SK-N-SH treated with all-trans-retinoic acid at 6 μM for 48 hours (cell line): Measurements from ENCODE around the gene MIOX.

Experiments used
- ATAC-seq: fragments of 200-7000 bp; cut with Tn5 transposase; 3 replicates; pipeline ENCODE4 v1.9.1; 2020; ENCODE audit warnings: mild to moderate bottlenecking, moderate library complexity
- ARNTL ChIP-seq: fragments of 450-650 bp; formaldehyde crosslinking; IDR thresholded peaks from 2 replicates; pipeline ENCODE4 v1.5.0; 2020; ENCODE audit warnings: low read depth, mild to moderate bottlenecking, moderate library complexity, borderline replicate concordance
- BACH2 ChIP-seq: fragments of 250-450 bp; sonication (Bioruptor Pico); IDR thresholded peaks from 2 replicates; pipeline ENCODE4 v1.9.0; 2021; ENCODE audit warnings: mild to moderate bottlenecking, borderline replicate concordance
- CSDC2 ChIP-seq: fragments of 250-450 bp; sonication (Bioruptor Pico); IDR thresholded peaks from 2 replicates; pipeline ENCODE4 v1.5.0; 2020; ENCODE audit warnings: mild to moderate bottlenecking, moderate library complexity
- ESRRG ChIP-seq: fragments of 250-450 bp; sonication (Bioruptor Pico); IDR thresholded peaks from 2 replicates; pipeline ENCODE4 v1.6.1; 2021; ENCODE audit warnings: mild to moderate bottlenecking
- GLIS3 ChIP-seq: fragments of 250-450 bp; sonication (Bioruptor Pico); IDR thresholded peaks from 2 replicates; pipeline ENCODE4 v1.5.0; 2020; ENCODE audit warnings: mild to moderate bottlenecking, moderate library complexity
- ISL1 ChIP-seq: fragments of 250-450 bp; sonication (Bioruptor Pico); IDR thresholded peaks from 2 replicates; pipeline ENCODE4 v2.1.2; 2022; ENCODE audit warnings: mild to moderate bottlenecking, moderate library complexity
- OSR1 ChIP-seq: fragments of 250-450 bp; sonication (Bioruptor Pico); IDR thresholded peaks from 2 replicates; pipeline ENCODE4 v1.8.0; 2022; ENCODE audit warnings: moderate library complexity, mild to moderate bottlenecking, inconsistent platforms
- PPARA ChIP-seq: fragments of 250-450 bp; sonication (Bioruptor Pico); IDR thresholded peaks from 2 replicates; pipeline ENCODE4 v1.5.0; 2020; ENCODE audit warnings: mild to moderate bottlenecking, borderline replicate concordance
- RARB ChIP-seq: fragments of 250-450 bp; sonication (Bioruptor Pico); IDR thresholded peaks from 2 replicates; pipeline ENCODE4 v1.8.0; 2021; ENCODE audit warnings: mild to moderate bottlenecking, moderate library complexity
- SNAI2 ChIP-seq: fragments of 250-450 bp; sonication (Bioruptor Pico); IDR thresholded peaks from 2 replicates; pipeline ENCODE4 v1.5.0; 2020; ENCODE audit warnings: mild to moderate bottlenecking, moderate library complexity
- TCF4 ChIP-seq: fragments of 250-450 bp; sonication (Bioruptor Pico); IDR thresholded peaks from 2 replicates; pipeline ENCODE4 v1.8.0; 2021; ENCODE audit warnings: mild to moderate bottlenecking, moderate library complexity, borderline replicate concordance
- TOX ChIP-seq: fragments of 250-450 bp; sonication (Bioruptor Pico); IDR thresholded peaks from 2 replicates; pipeline ENCODE4 v1.8.0; 2021; ENCODE audit warnings: mild to moderate bottlenecking, moderate library complexity, borderline replicate concordance
- ZFP3 ChIP-seq: fragments of 250-450 bp; sonication (Bioruptor Pico); IDR thresholded peaks from 2 replicates; pipeline ENCODE4 v1.5.0; 2020; ENCODE audit warnings: mild to moderate bottlenecking, moderate library complexity
- ZFP30 ChIP-seq: fragments of 450-650 bp; formaldehyde crosslinking; IDR thresholded peaks from 2 replicates; pipeline ENCODE4 v1.5.0; 2022; ENCODE audit warnings: mild to moderate bottlenecking, moderate library complexity
- ZNF565 ChIP-seq: fragments of 450-650 bp; formaldehyde crosslinking; conservative IDR thresholded peaks from 2 replicates; pipeline ENCODE4 v1.5.0; 2020; ENCODE audit warnings: low read depth, mild to moderate bottlenecking, moderate library complexity
- ZNF8 ChIP-seq: fragments of 450-650 bp; formaldehyde crosslinking; IDR thresholded peaks from 2 replicates; pipeline ENCODE4 v1.5.0; 2020; ENCODE audit warnings: mild to moderate bottlenecking, moderate library complexity
- TF ChIP-seq, protein P1 (sequence below): fragments of 250-450 bp; sonication (Bioruptor Pico); IDR thresholded peaks from 2 replicates; pipeline ENCODE4 v1.5.1; 2020; ENCODE audit warnings: low read depth, mild to moderate bottlenecking, moderate library complexity
- TF ChIP-seq, protein P2 (sequence below): fragments of 250-450 bp; sonication (Bioruptor Pico); IDR thresholded peaks from 2 replicates; pipeline ENCODE4 v1.8.0; 2020; ENCODE audit warnings: mild to moderate bottlenecking, moderate library complexity, borderline replicate concordance
- TF ChIP-seq, protein P3 (sequence below): fragments of 250-450 bp; sonication (Bioruptor Pico); IDR thresholded peaks from 2 replicates; pipeline ENCODE4 v1.8.0; 2021; ENCODE audit warnings: low read depth, mild to moderate bottlenecking, moderate library complexity, borderline replicate concordance
- TF ChIP-seq, protein P4 (sequence below): fragments of 250-450 bp; sonication (Bioruptor Pico); IDR thresholded peaks from 2 replicates; pipeline ENCODE4 v1.5.0; 2020; ENCODE audit warnings: mild to moderate bottlenecking, moderate library complexity
- TF ChIP-seq, protein P5 (sequence below): fragments of 250-450 bp; sonication (Bioruptor Pico); IDR thresholded peaks from 2 replicates; pipeline ENCODE4 v1.5.1; 2021; ENCODE audit warnings: mild to moderate bottlenecking, moderate library complexity

Gene MIOX

DNA sequence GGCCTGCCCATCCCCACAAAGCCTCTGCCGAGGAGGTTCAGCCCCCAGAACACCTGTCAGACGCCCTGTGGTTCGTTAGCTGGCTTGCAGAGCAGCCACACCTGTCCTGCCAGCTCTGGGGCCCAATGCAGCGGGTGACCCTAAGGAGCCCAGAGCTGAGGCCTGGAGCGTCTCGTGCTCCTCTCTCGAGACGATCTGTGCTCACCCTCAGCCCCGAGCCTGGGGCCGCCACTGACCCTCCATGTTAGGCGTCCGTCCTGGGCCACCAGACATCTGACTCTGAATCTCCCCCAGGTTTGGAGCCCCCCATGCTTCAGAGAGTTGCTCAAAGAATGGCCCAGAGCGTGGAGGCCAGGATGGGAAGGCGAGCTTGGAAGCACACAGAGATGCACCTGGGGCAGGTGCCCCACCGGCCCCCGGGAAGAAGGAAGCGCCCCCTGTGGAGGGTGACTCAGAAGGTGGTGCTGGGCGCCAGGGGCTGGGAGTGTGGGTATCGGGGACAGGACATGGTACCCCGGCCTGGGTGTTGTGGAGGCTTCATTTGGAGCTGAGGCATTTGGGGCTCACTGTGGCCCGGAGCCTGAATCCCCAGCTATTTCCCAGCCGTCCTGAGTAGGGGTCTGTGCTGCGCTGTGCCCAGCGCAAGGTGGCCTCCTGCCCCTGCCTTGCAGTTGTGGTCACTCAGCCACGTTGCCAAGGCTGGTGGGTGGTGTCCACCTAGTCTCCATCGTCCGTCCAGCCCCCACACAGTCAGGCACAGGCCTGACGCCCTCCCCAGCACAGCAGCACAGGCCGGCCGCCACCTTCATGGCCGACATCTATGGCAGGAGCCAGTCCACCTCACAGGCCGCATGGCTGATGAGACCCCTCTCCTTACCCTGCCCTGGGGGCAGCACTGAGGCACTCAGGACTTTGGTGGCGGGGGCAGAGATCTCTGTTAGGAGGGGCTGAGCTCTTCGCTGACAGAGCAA, 48.1 kb upstream of the MIOX start:
- TF ChIP-seq ISL1, result no peak
- TF ChIP-seq ARNTL (CRISPR knock-in tag), result no peak
- TF ChIP-seq TCF4, result no peak
- TF ChIP-seq, protein P1, sequence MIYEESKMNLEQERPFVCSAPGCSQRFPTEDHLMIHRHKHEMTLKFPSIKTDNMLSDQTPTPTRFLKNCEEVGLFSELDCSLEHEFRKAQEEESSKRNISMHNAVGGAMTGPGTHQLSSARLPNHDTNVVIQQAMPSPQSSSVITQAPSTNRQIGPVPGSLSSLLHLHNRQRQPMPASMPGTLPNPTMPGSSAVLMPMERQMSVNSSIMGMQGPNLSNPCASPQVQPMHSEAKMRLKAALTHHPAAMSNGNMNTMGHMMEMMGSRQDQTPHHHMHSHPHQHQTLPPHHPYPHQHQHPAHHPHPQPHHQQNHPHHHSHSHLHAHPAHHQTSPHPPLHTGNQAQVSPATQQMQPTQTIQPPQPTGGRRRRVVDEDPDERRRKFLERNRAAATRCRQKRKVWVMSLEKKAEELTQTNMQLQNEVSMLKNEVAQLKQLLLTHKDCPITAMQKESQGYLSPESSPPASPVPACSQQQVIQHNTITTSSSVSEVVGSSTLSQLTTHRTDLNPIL (CRISPR knock-in tag), result no peak
- no peak for TF ChIP-seq GLIS3
- no peak for TF ChIP-seq ZNF8 (CRISPR knock-in tag)
- TF ChIP-seq SNAI2, result no peak
- TF ChIP-seq BACH2 (CRISPR knock-in tag), result no peak
- no peak for TF ChIP-seq CSDC2 (CRISPR knock-in tag)
- no peak for TF ChIP-seq RARB (CRISPR knock-in tag)
- no peak for TF ChIP-seq ZNF565 (CRISPR knock-in tag)
- no peak for TF ChIP-seq OSR1
- no peak for TF ChIP-seq TOX (CRISPR knock-in tag)
- TF ChIP-seq ESRRG (CRISPR knock-in tag), result no peak
- TF ChIP-seq ZFP30 (CRISPR knock-in tag), result no peak
- ATAC-seq, result no peak

DNA sequence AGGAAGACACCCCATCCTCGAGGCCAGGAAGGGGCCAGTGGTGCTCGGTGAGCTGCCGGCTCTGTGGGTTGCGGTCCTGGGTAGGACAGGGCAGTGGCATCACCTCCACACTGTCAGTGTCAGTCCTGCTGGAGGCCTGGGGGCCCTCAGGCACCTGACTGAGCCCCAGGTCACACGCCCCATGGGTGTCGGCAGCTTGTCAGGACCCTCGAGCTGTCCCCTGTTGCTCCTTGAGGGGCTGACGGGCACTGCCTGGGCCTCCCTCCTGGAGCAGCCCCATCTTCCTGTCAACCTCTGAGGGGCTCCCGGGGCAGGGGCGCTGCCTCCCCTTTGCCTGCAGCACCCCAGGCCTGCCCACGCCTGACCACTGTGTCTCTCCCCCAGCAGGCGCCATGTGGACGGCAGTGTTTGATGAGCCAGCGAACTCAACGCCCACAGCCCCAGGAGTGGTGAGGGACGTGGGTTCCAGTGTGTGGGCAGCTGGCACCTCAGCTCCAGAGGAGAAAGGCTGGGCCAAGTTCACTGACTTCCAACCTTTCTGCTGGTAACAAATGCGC, 47.3 kb upstream of the MIOX start:
- TF ChIP-seq OSR1, result no peak
- TF ChIP-seq, protein P2, sequence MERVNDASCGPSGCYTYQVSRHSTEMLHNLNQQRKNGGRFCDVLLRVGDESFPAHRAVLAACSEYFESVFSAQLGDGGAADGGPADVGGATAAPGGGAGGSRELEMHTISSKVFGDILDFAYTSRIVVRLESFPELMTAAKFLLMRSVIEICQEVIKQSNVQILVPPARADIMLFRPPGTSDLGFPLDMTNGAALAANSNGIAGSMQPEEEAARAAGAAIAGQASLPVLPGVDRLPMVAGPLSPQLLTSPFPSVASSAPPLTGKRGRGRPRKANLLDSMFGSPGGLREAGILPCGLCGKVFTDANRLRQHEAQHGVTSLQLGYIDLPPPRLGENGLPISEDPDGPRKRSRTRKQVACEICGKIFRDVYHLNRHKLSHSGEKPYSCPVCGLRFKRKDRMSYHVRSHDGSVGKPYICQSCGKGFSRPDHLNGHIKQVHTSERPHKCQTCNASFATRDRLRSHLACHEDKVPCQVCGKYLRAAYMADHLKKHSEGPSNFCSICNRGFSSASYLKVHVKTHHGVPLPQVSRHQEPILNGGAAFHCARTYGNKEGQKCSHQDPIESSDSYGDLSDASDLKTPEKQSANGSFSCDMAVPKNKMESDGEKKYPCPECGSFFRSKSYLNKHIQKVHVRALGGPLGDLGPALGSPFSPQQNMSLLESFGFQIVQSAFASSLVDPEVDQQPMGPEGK, result no peak
- no peak for TF ChIP-seq GLIS3
- no peak for TF ChIP-seq ZNF565 (CRISPR knock-in tag)
- TF ChIP-seq, protein P3, sequence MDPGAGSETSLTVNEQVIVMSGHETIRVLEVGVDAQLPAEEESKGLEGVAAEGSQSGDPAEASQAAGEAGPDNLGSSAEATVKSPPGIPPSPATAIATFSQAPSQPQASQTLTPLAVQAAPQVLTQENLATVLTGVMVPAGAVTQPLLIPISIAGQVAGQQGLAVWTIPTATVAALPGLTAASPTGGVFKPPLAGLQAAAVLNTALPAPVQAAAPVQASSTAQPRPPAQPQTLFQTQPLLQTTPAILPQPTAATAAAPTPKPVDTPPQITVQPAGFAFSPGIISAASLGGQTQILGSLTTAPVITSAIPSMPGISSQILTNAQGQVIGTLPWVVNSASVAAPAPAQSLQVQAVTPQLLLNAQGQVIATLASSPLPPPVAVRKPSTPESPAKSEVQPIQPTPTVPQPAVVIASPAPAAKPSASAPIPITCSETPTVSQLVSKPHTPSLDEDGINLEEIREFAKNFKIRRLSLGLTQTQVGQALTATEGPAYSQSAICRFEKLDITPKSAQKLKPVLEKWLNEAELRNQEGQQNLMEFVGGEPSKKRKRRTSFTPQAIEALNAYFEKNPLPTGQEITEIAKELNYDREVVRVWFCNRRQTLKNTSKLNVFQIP (CRISPR knock-in tag), result no peak
- no peak for TF ChIP-seq ISL1
- TF ChIP-seq, protein P1 (CRISPR knock-in tag), result no peak
- TF ChIP-seq TCF4, result no peak
- no peak for TF ChIP-seq TOX (CRISPR knock-in tag)
- no peak for TF ChIP-seq ZFP30 (CRISPR knock-in tag)
- TF ChIP-seq ZFP3 (CRISPR knock-in tag), result no peak
- TF ChIP-seq, protein P4, sequence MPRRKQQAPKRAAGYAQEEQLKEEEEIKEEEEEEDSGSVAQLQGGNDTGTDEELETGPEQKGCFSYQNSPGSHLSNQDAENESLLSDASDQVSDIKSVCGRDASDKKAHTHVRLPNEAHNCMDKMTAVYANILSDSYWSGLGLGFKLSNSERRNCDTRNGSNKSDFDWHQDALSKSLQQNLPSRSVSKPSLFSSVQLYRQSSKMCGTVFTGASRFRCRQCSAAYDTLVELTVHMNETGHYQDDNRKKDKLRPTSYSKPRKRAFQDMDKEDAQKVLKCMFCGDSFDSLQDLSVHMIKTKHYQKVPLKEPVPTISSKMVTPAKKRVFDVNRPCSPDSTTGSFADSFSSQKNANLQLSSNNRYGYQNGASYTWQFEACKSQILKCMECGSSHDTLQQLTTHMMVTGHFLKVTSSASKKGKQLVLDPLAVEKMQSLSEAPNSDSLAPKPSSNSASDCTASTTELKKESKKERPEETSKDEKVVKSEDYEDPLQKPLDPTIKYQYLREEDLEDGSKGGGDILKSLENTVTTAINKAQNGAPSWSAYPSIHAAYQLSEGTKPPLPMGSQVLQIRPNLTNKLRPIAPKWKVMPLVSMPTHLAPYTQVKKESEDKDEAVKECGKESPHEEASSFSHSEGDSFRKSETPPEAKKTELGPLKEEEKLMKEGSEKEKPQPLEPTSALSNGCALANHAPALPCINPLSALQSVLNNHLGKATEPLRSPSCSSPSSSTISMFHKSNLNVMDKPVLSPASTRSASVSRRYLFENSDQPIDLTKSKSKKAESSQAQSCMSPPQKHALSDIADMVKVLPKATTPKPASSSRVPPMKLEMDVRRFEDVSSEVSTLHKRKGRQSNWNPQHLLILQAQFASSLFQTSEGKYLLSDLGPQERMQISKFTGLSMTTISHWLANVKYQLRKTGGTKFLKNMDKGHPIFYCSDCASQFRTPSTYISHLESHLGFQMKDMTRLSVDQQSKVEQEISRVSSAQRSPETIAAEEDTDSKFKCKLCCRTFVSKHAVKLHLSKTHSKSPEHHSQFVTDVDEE (CRISPR knock-in tag), result no peak
- no peak for TF ChIP-seq PPARA
- TF ChIP-seq ZNF8 (CRISPR knock-in tag), result no peak
- no peak for TF ChIP-seq SNAI2
- TF ChIP-seq BACH2 (CRISPR knock-in tag), result no peak
- TF ChIP-seq, protein P5, sequence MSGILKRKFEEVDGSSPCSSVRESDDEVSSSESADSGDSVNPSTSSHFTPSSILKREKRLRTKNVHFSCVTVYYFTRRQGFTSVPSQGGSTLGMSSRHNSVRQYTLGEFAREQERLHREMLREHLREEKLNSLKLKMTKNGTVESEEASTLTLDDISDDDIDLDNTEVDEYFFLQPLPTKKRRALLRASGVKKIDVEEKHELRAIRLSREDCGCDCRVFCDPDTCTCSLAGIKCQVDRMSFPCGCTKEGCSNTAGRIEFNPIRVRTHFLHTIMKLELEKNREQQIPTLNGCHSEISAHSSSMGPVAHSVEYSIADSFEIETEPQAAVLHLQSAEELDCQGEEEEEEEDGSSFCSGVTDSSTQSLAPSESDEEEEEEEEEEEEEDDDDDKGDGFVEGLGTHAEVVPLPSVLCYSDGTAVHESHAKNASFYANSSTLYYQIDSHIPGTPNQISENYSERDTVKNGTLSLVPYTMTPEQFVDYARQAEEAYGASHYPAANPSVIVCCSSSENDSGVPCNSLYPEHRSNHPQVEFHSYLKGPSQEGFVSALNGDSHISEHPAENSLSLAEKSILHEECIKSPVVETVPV (CRISPR knock-in tag), result no peak
- ATAC-seq, result no peak
